NCI-H1436 (cell line): ENCODE data around the gene GRHL3.
A peak's percentile ranks its signal among the peaks of the same experiment; 100 is the strongest.

ENCODE experiments used
- DNase-seq: peaks from one replicate; lab custom pipeline; 2025; lab: John Stamatoyannopoulos, UW

Gene GRHL3

DNA sequence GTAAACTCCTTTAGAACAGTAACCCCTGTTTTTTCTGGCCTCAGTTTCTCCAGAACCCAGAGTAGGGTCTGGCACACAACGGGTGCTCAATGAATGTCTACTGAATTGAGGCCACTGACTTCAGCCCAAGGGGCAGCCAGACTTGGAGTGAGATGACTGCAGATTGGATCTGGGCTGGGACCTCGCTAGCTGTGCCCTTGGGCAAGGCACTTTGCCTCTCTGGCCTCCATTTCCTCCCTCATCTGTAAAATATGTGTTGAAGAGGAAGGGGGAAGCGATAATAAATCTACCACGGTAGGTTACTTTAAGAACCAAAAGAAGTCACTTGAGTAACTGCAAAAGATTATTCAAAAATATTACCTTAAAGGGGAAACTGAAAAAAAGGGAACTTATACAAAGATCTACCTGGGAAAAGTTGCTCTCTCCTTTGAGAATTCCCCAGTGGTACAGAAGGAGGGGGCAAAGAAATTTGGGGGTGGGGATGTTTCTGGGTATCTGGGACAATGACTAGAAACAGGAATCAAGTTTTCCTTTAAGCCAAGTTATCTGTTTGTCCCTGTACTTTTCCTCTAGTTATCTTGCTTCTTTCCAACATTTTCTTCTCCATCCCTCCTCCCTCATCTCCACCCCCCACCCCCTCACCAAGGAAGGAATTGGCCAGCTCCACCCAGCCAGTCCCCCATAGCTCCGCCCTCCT lies 394 bp upstream of the GRHL3 start:
- no peak for DNase-seq

DNA sequence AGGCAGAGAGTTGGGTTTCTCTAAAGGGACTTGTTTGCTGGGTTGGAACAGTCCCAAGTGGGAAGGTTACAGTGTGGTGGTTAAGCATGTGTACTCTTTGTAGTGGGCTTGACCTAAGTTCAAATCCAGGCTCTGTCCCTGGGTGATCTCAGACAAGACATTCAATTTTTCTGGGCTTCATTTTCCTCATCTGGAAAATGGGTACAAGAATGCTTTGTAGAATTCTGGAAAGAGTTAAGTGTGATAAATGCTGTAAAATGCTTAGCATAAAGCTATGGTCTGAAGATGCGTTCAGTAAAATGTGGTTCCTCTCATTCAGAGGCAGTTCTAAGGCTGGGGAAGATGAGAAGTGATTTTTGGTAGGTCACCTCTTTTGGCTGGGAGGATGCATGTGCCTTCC lies 805 bp downstream of the GRHL3 start:
- no peak for DNase-seq

DNA sequence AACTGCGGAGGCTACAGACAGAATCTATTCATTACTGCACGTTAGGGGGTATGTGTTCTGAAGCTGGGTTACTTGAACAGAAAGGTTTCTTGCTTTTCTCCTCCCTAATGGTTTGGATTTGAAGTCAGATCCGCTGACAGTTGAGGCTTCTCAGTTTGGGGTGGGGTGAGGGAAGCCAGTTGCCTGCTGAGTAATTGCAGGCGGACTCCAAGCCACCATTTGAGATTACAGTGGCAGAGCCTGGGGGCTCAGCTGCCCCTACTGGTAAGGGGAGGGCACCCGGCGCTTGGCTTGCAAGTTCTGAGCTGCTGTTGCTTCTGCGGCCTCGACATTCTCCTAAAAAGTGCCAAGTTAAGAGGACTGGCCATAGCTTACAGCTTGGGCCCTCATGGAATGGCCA lies 2.0 kb downstream of the GRHL3 start:
- DNase-seq, result no peak

DNA sequence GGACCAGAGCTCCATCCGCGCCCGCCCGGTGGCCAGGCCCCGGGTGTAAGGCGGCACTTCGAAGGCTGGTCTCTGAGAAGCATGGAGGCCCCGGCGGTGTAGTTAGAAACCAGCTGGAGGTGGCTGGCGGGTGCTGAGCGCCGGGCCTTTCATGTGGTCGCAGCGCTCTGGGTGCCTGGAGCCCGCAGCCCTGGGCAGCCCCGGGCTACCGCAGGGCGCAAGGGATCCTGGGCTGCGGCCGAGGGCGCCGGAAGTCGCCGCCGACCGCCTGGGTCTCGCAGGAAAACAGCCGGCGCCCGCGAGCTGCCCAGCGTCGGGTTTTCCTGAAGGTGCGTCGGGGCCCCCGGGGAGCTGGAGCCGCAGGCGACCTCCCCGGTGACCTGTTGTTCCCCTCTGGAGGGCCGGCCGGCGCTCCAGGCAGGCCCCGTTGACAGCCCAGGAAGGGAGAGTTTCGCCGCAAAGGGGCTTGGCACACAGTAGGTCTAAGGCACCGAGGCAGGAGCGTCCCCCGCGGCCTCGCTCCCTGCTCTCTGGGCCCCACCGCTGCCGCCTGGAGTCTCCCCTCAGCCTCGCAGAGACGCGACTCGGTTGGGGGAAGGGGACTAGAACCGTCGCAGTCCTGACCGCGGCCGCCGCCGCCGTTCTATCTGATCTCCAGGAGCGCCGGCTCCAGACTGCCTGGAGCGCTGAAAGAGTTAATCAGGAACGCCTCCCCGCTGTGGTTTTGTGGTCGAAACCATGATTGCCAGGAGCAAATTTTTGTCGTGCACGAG lies 2.7 kb downstream of the GRHL3 start:
- no peak for DNase-seq

DNA sequence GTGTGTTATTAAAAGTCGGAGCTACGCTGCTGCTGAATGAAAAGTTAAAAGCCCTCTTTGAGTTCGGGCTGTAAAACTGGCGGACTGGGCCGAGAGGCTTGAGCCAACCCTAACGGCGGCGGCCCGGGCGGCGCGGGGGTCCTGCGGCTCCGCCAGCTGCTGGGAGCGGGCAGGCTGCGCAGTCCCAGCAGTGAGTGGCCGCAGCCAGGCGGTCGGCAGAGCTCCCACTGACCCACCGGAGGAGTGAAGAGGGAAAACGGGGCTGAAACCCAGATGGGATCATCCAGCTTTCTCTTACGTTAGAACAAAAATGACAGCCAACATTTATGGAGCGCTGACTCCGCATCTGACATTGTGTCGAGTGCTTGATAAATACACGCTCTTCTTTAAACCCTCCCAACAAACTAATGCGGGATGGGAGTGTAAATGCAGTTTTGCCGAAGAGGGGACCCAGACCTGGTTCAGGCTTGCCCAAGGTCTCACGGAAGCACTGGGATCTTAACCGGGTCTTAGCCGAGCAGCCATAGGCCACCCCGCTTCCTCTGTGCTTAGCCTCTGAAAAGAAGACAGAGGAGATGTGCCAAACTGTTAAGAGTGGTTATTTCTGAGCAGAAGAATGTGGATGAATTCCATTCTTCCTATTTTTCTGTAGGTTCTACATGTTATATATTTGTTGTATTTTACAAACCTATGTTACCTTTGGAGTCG lies 3.5 kb downstream of the GRHL3 start:
- DNase-seq, result no peak

DNA sequence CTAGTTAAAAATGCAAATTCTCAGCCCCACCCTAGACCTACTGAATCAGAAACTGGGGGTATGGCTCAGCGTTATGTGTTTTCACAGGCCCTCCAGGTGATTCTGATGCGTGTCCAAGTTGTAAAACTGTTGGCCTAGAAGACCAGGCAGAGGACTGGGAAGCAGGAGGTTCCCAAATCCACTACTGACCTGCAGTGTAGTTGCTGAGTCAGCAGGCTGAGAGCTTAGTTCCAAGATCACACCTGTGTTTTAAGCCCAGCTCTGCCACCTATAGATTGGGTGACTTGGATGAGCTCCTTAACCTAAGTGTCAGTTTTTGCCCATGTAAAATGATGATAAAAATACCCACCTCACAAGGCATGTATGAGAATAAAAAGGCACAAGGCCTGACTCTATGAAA lies 4.1 kb downstream of the GRHL3 start:
- DNase-seq, result no peak

DNA sequence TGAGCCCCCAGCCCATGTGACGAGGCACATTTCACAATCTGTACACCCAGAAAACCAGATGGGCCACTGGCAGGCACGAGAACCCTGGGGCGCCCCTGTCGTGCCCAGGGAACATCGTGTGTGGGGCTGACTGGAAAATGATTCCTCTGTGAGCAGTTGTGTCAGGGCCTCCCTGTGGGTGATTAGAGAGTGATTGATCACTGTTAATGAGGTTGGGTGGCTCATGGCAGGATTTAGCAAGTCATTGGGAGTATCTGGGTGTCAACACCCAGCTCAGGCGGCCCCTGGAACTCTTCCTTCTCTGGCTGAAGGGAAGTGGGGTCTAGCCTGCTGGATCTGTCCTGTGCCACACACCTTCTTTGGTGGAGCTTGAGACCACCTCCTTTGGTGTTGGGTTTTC lies 5.7 kb downstream of the GRHL3 start:
- DNase-seq, result no peak

DNA sequence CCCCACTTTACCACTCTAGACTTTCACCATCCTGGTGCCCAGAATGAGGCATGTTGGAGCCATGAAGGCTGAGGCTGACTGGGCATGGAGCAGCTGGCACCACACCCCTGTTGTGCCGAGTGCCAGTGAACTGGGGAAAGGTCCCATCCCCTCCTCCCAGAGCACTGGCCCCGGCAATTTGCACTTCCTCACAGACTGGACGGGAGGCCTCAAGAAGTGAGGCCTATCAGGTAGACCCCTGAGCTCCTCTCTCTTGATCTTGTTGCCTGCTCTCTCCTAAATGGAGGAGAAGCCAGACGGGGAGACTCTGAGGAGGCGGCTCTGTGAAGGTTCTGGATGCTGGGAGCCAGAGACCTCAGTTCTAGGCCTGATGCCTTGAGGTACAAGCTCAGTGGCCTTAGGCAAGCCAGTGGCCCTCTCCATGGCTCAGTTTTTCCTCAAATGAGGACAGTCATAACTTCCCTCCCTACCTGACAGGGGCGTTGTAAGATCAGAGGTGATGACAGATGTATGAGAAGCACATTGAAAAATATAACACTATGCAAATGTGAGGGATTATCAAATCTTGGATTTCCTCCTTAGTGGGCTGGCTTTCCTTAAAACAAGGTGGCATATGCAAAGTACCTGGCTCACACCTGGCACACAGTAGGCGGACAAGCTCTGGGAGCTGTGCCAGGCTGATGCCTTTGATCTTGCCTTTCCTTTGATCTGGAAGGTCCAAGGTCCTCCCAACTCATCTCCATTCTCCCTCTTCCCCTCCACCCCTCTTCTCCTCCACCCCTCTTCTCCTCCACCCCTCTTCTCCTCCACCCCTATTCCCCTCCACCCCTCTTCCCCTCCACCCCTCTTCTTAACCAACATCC lies 6.7 kb downstream of the GRHL3 start:
- DNase-seq, result no peak

DNA sequence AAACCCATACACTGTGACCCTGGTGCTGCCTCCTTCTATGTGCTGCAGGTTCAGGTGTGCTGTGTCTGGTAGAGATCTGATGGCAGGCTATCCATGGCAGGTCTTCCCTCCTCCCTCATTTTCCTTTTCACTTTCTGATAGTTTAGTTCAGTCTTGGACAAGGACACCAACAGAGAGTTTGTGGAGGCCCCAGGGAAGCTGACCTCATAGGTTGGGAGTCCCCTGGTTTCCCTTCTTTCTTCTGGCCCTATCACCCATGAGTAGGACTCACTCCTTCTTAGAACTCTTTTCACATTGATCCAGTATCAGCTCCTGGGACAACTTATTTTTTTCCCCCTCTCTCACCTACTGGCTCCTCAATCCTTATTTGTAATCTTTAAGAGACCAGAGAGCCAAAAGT lies 8.3 kb downstream of the GRHL3 start:
- no peak for DNase-seq

DNA sequence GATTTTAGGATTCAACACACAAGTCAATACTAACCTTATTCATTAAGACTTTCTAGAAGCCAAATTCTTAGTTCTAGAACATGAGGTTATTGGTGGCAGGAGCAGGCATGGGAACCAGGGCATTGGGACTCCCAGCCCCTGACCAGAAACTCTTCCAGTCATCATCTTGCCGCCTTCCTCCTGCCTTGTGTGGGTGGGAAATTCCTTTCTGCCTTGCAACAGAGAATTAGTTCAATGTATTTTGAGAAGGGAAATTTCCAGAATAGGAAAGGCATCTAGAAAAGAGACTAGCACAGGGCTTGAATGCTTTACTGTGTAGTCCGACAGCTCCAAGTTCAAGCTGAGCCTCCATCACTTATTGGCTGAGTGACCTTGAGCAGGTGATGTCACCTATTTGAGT lies 8.7 kb downstream of the GRHL3 start:
- DNase-seq, result no peak

DNA sequence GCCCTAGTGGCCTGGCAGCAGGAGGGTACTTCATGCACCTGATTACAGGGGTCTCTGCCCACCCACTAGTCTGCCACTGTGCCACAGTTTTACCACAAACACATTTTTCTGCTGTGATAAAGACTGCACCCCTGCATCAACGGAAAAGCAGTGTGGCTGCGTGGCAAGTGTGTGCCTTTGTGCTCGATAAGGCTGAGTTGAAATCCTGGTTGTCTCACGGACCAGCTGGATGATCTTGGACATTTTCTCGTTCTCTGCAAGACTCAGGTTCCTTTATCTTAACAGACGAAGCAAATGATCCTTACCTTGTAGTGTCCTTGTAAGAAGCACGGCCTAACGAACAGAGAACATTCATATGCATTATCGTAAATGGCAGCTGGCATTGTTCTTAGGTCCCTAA lies 10.2 kb downstream of the GRHL3 start:
- DNase-seq, result no peak

DNA sequence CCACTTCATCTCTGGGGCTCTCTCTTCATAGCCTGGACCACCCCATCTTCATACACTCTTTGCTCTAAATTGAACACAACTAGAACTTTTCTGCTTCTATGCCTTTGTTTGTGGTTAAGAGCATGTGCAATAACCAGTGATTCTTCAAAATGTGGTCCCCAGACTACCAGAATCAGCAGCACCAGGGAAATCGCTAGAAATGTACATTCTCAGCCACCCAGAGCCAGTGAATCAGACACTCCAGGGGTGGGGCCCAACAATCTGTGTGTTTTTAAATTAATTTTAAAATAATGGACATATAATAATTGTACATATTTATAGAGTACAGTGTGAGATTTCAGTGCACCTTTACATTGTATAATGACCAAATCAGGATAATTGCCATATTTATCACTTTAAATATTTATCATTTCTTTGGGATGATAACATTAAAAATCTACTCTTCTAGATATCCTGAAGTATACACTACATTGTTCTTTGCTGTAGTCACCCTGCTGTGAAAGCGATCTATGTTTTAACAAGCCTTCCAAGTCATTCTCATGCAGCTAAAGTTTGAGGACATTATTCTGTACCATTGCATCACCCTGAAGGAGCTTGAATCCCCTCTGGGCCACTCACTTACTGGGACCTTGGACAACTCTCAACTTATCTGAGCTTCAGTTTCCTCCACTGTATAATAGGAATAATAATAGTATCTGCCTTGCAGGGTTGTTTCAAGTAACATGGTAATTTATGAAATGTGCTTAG lies 10.8 kb downstream of the GRHL3 start:
- no peak for DNase-seq

DNA sequence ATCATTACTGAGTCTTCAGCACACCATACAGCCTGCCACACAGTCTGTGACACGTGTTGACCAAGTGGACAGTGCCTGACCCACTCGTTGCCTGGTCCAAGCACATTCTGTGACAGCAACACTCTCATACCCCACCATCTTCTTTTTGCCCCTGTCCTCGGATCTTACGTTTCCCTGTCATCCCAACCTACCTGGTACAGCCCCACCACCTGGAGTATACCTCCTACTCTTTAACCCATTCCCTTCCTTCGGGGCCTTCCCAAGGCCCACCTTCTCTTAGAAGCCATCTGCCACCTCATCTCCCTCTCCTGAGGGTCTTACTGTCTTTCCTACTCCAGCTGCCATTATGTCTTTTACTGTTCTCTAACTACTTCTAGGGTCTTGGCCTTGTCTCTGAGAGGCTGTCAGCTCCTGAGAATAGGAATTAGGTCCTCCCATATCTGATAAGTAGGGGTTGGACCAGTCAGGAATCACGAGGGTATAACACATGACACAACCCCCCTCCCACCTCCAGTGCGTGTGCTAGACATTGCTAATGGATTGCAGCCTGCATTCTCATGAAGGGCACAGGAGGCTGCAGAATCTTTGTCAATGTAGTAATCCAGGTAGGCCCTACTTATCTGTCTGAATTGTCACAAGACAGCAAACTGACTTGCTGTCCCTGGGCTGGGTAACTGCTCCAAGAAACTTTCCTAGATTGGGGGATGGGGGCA lies 13.0 kb downstream of the GRHL3 start:
- DNase-seq, result no peak

DNA sequence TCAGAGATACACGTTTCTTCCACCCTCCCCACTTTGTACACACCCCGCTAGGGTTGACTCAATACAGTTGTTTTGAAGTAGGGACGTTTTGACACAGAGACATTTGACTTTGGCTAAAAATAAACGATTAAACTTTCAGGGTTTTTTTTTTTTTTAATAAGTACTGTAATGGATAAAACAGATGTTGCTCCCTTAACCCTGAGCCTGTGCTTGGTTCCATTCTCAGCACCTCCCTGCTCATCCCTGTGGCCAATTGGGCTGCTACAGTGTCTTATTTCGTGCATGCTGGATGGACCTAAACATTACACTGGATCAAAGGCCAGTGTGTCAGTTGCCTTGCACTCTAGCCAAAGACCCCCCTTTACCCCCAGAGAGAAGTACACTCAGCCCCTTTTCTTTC lies 16.9 kb downstream of the GRHL3 start:
- no peak for DNase-seq

DNA sequence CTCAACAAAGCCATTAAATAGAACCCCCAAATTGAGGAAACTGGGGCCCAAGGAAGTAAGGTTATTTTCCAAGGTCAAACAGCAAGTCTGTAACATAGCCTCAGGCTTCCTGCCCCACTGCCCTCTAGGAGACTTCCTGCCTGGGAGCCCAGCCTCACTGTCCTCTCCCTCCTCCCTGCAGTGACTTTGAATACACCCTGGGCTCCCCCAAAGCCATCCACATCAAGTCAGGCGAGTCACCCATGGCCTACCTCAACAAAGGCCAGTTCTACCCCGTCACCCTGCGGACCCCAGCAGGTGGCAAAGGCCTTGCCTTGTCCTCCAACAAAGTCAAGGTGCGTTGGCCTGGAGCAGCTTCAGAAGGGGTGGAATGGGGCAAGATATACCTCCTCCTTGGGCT lies 18.3 kb downstream of the GRHL3 start:
- no peak for DNase-seq

DNA sequence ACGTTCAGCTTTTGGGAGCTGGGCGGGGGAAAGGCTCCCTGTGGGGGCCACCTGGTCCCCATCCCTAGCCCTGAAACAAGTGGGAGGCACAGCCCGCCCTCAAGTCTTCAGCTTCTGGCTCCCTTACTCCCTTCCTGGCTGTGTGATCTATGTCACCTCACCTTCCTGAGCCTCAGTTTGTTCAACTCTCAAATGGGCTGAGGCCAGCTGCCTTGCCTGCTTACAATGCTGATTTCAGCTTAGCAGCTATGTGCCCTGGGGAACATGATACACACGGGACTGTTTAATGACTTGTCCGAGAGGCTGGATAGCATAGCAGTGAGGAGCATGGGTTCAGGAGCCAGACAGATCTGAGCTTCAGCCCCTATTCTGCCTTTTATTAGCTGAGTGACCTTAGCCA lies 19.3 kb downstream of the GRHL3 start:
- no peak for DNase-seq

DNA sequence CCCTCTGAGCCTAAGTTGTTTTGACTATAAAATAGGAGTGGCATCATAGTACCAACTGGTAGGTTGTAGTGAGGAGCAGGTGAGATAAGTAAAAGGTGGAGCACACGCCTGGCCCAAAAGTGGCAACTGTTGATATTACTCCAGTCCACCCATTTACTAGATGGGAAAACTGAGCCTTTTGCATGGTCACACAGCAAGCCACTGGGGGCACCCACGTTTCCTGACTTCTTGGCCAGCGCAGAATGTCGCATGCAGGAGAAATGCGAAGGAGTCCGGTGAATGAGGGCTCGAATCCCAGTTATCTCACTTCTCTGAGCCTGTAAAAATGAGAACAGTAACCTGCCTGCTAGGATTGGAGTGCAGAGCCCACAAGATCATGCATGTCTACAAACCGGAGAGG lies 20.8 kb downstream of the GRHL3 start:
- no peak for DNase-seq

DNA sequence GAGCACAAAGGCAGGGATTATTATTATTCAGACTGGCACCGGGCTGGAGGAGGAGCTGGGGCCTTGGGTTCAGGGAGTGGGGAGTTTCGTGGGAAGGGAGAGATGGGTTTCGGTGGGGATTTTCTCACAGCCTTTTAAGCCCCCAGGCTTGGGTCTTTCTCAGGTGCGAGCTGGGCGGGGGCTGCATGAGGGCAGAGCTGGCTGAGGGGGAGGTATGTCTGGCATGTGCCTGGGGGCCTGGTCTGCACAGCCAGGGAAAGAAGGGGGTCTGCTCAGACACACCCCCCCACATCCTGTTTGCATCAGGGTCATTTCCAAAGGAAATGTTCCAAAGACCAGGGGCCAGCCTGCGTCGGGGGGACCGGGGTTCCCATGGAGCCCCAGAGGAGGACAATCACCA lies 21.6 kb downstream of the GRHL3 start:
- no peak for DNase-seq

DNA sequence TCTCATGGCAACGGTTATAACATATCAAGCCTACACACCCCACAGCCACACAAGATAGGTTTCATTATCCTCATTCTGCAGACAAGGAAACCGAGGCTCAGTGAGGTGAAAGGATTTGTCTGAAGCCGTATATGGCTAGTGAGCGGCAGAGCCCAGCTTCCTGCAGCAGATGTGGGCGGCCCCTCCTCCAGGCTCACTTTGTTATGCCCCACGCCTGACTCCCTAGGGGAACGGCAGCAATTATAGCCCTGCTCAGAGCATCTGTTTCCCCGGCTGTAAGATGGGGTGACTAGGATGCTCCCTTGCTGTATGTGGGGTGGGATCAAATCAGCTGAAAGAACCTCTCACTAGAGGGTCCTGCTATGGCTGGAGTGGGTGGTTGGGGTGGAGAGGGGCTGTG lies 22.1 kb downstream of the GRHL3 start:
- DNase-seq, result peak; percentile 88

DNA sequence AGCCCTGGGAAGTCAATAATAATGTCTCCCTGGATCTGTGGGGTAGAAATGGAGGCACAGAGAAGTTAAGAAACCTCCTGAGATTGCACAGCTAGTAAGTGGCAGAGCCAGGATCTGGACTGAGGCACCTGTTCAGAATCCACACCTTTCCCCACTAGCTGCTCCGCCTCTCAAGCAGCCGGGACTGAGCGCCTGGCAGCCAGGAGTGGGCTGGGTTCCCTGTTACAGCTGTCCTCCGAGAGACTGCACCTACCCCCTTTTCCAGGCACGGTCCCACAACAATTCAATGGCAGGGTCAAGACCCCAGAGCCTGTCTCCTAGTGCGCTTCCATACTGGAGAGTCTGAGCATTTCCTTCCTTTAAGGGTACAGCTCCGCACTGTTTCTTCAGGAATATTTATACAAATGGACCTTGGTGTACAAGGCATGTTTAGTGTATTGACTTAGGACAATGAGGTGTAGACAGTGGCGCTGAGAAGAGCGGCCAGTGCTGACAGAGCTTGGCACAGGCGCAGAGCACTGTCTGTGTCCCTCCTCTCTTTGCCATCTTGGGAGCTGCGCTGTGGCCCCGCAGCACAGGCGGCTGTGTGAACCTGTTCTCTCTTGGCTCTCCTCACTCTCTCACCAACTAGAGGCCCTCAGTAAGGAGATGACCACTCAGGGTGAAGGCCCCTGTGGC lies 24.4 kb downstream of the GRHL3 start:
- DNase-seq, result no peak
